NCI-H2227 (cell line): ENCODE data around the gene RPN2.

ENCODE experiments used
- DNase-seq: peaks from one replicate; lab custom pipeline; 2025; ENCODE audit not compliant: unreplicated experiment; lab: John Stamatoyannopoulos, UW

The RPN2 gene

GRCh38 chr20:37209193-37209592 is 30.1 kb downstream of the RPN2 start:
- no peak for DNase-seq

- DNase-seq, result no peak
These were observed 30.7 kb downstream of the RPN2 start for GRCh38 chr20:37209661-37210314.

GRCh38 chr20:37218441-37218840 is 39.3 kb downstream of the RPN2 start:
- no peak for DNase-seq

GRCh38 chr20:37218976-37219375 is 39.8 kb downstream of the RPN2 start:
- DNase-seq, result no peak

- DNase-seq, result peak; percentile 80
These were observed 40.9 kb downstream of the RPN2 start for GRCh38 chr20:37219751-37220668.

GRCh38 chr20:37220731-37221130 is 41.6 kb downstream of the RPN2 start:
- peak; percentile 35 for DNase-seq

- no peak for DNase-seq
These were observed 43.0 kb downstream of the RPN2 start for GRCh38 chr20:37222086-37222485.

- peak; percentile 52 for DNase-seq
These were observed 43.9 kb downstream of the RPN2 start for GRCh38 chr20:37223053-37223452.

GRCh38 chr20:37225146-37225545 is 46.0 kb downstream of the RPN2 start:
- no peak for DNase-seq

GRCh38 chr20:37226889-37227288 is 47.8 kb downstream of the RPN2 start:
- no peak for DNase-seq

- no peak for DNase-seq
These were observed 49.0 kb downstream of the RPN2 start for GRCh38 chr20:37228082-37228481.

GRCh38 chr20:37228656-37229055 is 49.5 kb downstream of the RPN2 start:
- no peak for DNase-seq

- DNase-seq, result peak; percentile 52
These were observed 50.2 kb downstream of the RPN2 start for GRCh38 chr20:37229357-37229756.

GRCh38 chr20:37230200-37230599 is 51.1 kb downstream of the RPN2 start:
- no peak for DNase-seq

GRCh38 chr20:37231947-37232630 is 53.0 kb downstream of the RPN2 start:
- DNase-seq, result peak; percentile 88

- no peak for DNase-seq
These were observed 54.6 kb downstream of the RPN2 start for GRCh38 chr20:37233548-37234253.

GRCh38 chr20:37234254-37234581 is 55.1 kb downstream of the RPN2 start:
- peak; percentile 81 for DNase-seq

GRCh38 chr20:37235065-37235464 is 55.9 kb downstream of the RPN2 start:
- no peak for DNase-seq

- DNase-seq, result no peak
These were observed 57.3 kb downstream of the RPN2 start for GRCh38 chr20:37236462-37236861.

- no peak for DNase-seq
These were observed 58.5 kb downstream of the RPN2 start for GRCh38 chr20:37237656-37238055.

GRCh38 chr20:37238426-37238825 is 59.3 kb downstream of the RPN2 start:
- no peak for DNase-seq
